Neuron (in vitro differentiated cells): ENCODE measurements around the gene ITGAV.

ENCODE experiments used
- H2AFZ ChIP-seq: one replicate; pipeline ENCODE4 v1.6.1; 2013; ENCODE audit warnings: low read depth, mild to moderate bottlenecking, inconsistent platforms, low read length, moderate library complexity
- H3K27me3 ChIP-seq: one replicate; pipeline ENCODE4 v1.6.1; 2013; ENCODE audit warnings: low read length; ENCODE audit not compliant: insufficient read depth
- H3K36me3 ChIP-seq: one replicate; pipeline ENCODE4 v1.6.1; 2013; ENCODE audit warnings: low read length; ENCODE audit not compliant: insufficient read depth
- H3K4me1 ChIP-seq: one replicate; pipeline ENCODE4 v1.6.1; 2013; ENCODE audit warnings: low read length; ENCODE audit not compliant: insufficient read depth
- H3K4me3 ChIP-seq: 2 replicates; pipeline ENCODE4 v1.5.1; 2013; ENCODE audit warnings: mild to moderate bottlenecking, low read length, moderate library complexity
- H3K9me3 ChIP-seq: one replicate; pipeline ENCODE4 v1.6.1; 2013; ENCODE audit warnings: low read length

Gene ITGAV

DNA sequence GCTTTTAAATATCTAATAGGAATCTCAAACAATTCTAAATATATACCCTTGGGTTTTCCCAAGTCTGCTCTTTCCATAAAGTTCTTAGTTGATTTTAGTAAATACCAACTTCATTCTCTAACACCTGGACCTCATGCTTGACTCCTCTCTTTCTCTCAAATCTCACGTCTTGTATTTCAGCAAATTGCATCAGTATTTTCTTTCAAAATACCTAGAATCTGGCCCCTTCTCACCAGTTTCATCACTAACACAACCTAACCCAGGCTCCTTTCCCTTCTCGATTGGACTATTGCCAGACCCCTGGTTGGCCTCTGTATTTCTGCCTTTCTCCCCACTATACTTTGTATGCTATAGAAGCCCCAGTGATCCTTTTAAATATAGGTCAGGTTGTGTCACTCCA is 81.0 kb downstream of the ITGAV start:
- no peak overlapping the region for H2AFZ ChIP-seq
- no peak overlapping the region for H3K4me3 ChIP-seq
- H3K4me1 ChIP-seq: no peaks in the 10 kb centered on the region
- no peaks in the 10 kb centered on the region for H3K27me3 ChIP-seq
- peaks cover 8% of the 10 kb centered on the region for H3K9me3 ChIP-seq
- peaks cover 78% of the 10 kb centered on the region for H3K36me3 ChIP-seq

DNA sequence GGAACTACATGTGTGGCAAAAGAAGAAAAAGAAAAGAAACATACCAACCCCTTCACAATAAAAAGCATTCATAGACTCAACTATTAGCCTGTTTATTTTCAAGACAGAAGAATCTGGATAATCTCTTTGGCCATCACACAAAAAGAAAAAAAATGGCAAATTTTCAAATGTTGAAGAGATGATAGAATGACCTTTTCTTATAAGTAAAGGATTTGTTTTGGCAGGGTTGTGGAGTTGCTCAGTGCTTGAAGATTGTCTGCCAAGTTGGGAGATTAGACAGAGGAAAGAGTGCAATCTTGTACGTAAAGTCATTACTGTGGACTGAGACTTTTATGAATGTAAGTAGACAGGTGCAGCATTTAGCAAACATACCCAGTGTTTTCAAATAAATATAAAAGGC is 85.5 kb downstream of the ITGAV start:
- H3K4me1 ChIP-seq: no peaks in the 10 kb centered on the region
- no peak overlapping the region for H2AFZ ChIP-seq
- peaks cover 5% of the 10 kb centered on the region for H3K9me3 ChIP-seq
- H3K4me3 ChIP-seq: no peak overlapping the region
- peaks cover 64% of the 10 kb centered on the region for H3K36me3 ChIP-seq
- no peaks in the 10 kb centered on the region for H3K27me3 ChIP-seq

DNA sequence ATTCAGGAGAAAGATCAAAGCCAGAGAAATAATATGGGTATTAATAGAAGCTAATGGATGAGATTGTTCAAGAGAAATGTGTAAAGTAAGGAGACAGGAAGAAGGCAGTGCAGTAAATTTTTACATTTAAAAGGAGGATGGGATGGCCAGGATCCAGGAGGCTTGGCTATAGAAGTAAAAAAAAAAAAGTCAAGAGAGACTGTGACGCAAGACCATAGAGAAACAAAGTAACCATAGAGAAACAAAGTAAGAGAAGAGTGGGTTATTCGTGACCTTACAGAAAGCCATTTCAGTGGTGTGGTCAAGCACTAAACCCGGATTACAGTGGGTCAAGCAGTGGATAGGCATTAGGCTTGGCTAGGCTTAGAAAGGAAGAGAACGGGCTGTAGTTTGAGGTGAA is 93.5 kb downstream of the ITGAV start:
- peaks cover 7% of the 10 kb centered on the region for H3K36me3 ChIP-seq
- no peaks in the 10 kb centered on the region for H3K9me3 ChIP-seq
- no peak overlapping the region for H3K4me3 ChIP-seq
- H2AFZ ChIP-seq: no peak overlapping the region
- no peaks in the 10 kb centered on the region for H3K27me3 ChIP-seq
- H3K4me1 ChIP-seq: no peaks in the 10 kb centered on the region

DNA sequence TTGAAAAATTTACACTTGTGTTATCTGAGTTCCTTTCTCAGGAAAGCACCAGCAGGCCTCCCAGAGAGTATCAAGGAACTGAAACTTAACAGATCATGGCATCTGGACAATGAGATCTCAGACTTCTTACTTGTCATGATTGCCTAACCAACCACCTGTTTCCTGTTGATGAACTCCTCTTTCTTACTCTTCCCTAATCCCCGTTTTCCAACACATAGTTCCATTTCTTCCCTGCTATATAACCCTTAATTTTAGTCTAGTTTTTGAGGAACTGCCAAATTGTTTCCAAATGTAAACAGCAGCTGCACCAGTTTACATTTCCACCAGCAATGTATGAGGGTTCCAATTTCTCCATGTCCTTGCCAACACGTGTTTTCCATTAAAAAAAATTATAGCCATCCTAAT is 98.0 kb downstream of the ITGAV start:
- no peaks in the 10 kb centered on the region for H3K9me3 ChIP-seq
- H3K4me3 ChIP-seq: no peak overlapping the region
- no peaks in the 10 kb centered on the region for H3K36me3 ChIP-seq
- no peak overlapping the region for H2AFZ ChIP-seq
- H3K27me3 ChIP-seq: no peaks in the 10 kb centered on the region
- no peaks in the 10 kb centered on the region for H3K4me1 ChIP-seq

DNA sequence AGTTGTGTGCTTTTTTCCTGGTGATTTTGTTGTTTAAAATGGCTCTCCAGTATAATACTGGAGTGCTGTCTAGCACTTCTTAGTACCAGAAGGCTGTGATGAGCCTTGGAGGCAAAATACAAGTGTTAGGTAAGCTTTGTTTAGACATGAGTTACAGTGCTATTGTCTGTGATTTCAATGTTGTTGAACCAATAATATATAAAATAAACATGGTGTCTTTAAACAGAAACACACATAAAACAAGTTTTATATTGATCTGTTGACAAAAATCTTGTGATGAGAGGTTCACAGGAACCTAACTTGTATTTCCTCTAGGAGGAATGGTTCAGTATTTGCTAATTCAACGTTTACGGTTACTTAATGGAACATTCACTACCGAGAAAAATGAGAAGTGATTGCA is 99.0 kb downstream of the ITGAV start:
- Histone ChIP-seq H2AFZ (no peak overlapping the region), H3K9me3 (no peaks in the 10 kb centered on the region), H3K36me3 (no peaks in the 10 kb centered on the region), H3K4me1 (peaks cover 3% of the 10 kb centered on the region), H3K27me3 (no peaks in the 10 kb centered on the region), H3K4me3 (no peak overlapping the region)

DNA sequence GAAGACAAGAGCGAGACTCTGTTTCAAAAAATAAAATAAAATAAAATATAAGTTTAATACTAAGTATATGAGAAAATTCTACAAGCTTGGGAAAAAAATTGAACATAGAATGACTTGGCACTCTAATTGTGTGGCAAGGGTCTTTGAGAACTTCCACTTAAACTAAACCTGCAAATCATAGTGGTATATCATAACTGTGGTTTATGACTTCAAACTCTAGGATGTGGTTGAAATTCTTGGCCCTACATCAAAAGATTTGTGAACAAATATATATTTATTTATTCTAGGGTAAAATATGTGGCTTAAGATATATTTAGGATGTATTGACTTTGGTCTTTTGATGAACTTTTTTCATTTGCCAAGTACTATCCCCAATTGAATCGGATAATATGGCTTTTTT is 100.9 kb downstream of the ITGAV start:
- no peak overlapping the region for H3K4me3 ChIP-seq
- peaks cover 9% of the 10 kb centered on the region for H3K4me1 ChIP-seq
- H2AFZ ChIP-seq: no peak overlapping the region

DNA sequence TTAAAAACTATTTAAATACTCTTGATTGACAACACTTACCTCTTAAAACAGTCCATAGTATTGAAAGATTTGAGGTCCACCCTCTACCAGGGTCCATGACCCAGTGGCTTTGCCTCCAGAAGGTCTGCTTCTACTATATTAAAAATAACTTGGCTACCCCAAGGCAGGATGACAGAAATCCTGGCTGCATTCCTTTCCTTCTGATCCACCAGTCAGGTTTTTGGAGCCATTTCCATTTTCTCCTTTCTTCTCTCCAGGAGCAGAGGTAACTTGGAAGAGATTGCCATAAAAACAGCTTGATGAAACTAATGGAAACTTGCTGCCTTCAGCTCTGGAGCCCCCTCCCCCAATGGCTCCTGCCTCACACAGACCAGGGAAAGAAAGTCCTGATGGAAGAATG is 101.4 kb downstream of the ITGAV start:
- H3K4me1 ChIP-seq: peaks cover 13% of the 10 kb centered on the region
- no peaks in the 10 kb centered on the region for H3K9me3 ChIP-seq
- H3K36me3 ChIP-seq: no peaks in the 10 kb centered on the region
- H2AFZ ChIP-seq: no peak overlapping the region
- no peak overlapping the region for H3K4me3 ChIP-seq
- no peaks in the 10 kb centered on the region for H3K27me3 ChIP-seq

More for the DNA sequence above, 100.9 kb downstream of the ITGAV start:
- Histone ChIP-seq H3K36me3 (no peaks in the 10 kb centered on the region), H3K27me3 (no peaks in the 10 kb centered on the region), H3K9me3 (no peaks in the 10 kb centered on the region)

DNA sequence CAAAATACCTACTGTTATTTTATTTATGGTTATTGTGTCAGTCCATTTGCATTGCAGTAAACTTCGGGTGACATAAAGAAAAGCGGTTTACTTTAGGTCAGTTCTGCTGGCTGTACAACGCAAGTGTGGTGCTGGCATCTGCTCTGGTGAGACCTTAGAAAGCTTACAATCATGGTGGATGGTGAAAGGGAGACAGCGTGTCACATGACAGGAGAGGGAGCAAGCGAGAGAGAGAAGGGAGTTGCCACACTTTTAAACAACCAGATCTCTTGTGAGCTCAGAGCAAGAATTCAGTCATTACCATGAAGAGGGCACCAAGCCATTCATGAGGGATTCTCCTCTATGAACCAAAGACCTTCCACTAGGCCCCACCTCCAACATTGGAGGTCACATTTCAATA is 102.0 kb downstream of the ITGAV start:
- no peaks in the 10 kb centered on the region for H3K27me3 ChIP-seq
- H2AFZ ChIP-seq: no peak overlapping the region
- H3K4me3 ChIP-seq: no peak overlapping the region
- H3K9me3 ChIP-seq: no peaks in the 10 kb centered on the region
- H3K4me1 ChIP-seq: peaks cover 16% of the 10 kb centered on the region
- no peaks in the 10 kb centered on the region for H3K36me3 ChIP-seq

DNA sequence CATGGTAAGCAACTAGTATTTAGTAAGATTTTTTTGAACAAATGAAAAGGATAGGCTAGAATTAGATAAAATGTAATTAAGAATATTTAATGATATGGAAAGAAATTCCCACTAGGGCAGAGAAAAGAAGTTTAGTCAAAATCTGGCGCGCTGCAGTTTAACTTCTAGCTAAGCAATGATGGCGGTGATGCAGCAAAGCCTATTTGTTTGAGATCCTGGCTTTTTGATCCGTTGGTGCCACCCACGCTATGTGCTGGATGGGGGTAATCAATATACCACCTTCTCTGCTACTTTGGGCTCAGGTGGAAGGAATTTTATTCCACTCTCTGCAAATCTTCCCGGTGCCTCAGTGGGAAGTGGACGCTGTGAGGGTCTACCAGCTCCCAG is 103.6 kb downstream of the ITGAV start:
- Histone ChIP-seq H3K9me3 (no peaks in the 10 kb centered on the region), H3K27me3 (no peaks in the 10 kb centered on the region), H3K36me3 (no peaks in the 10 kb centered on the region), H3K4me1 (peaks cover 16% of the 10 kb centered on the region), H3K4me3 (peak overlapping the region; percentile 91), H2AFZ (peak overlapping the region; percentile 99)

DNA sequence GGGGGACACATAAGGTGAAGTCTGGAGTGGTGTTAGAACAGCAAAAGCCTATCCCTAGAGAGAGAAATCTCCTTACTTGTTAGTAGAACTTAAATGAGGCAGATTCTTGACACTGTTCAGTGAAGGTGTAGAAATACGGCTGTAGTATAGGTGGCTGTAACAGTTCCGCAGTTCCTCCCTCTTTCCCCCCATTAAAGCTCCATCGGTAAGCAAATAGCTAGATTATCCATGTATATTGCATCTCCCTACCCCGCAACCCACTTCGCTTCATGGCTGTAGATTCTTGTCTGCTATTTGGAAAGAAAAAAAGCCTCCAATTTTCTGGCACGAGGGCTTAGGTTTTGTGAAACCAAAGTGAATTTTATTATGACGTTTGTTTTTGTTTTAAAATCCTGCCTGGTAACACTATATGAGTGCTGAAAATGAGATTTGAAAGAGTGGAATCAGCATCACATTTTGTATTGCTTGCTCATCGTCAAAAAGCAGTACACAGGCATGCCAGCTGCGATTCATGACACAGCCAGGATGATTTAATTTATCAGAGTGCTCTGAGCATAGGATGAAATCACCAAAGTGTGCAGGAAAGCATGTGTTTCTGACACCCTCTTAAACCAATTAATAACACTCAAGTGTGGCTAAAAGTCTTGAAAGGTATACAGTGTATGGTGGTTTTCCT is 105.4 kb downstream of the ITGAV start:
- no peaks in the 10 kb centered on the region for H3K36me3 ChIP-seq
- H3K27me3 ChIP-seq: no peaks in the 10 kb centered on the region
- peaks cover 16% of the 10 kb centered on the region for H3K4me1 ChIP-seq
- H2AFZ ChIP-seq: peak overlapping the region; percentile 99
- H3K9me3 ChIP-seq: no peaks in the 10 kb centered on the region
- H3K4me3 ChIP-seq: peak overlapping the region; percentile 91

DNA sequence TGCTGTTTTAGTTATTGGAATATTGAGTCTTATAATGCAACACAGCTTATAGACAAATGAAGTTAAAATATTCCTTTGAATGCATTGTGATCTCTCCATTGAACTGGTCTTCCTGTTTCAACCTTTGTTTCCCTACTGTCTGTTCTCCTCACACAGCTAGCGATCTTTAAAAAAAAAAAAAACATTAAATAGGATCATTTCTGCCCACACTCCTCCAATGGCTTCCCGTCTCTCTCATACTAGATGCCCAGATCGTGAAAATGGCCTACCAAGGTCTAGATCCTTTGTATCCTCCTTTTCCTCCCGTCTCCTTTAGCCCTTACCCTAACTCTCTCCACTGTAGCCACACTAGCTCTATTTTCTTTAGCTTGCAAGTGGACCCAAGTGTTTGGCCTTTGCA is 106.4 kb downstream of the ITGAV start:
- Histone ChIP-seq H3K36me3 (no peaks in the 10 kb centered on the region), H3K4me3 (peak overlapping the region; percentile 91), H2AFZ (no peak overlapping the region), H3K9me3 (no peaks in the 10 kb centered on the region), H3K4me1 (peaks cover 16% of the 10 kb centered on the region), H3K27me3 (no peaks in the 10 kb centered on the region)

DNA sequence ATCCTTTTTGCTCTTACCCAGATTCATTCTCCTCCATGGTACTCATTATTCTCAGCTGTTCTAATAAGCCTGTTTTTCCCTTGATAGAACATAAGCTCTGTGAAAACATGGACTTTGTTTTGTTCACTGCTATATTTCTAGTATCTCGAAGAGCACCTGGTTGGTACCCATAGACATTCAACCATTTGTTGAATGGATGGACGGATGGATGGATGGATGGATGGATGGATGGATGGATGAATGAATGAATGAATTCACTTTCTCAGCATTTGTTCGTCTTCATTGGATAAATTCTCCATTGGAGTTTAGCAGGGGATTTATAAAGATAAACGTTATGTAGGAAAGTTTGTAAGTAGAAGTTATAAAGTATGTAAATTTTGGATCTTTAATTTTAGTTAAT is 106.9 kb downstream of the ITGAV start:
- no peaks in the 10 kb centered on the region for H3K36me3 ChIP-seq
- no peak overlapping the region for H3K4me3 ChIP-seq
- no peak overlapping the region for H2AFZ ChIP-seq
- H3K27me3 ChIP-seq: no peaks in the 10 kb centered on the region
- no peaks in the 10 kb centered on the region for H3K9me3 ChIP-seq
- peaks cover 16% of the 10 kb centered on the region for H3K4me1 ChIP-seq

DNA sequence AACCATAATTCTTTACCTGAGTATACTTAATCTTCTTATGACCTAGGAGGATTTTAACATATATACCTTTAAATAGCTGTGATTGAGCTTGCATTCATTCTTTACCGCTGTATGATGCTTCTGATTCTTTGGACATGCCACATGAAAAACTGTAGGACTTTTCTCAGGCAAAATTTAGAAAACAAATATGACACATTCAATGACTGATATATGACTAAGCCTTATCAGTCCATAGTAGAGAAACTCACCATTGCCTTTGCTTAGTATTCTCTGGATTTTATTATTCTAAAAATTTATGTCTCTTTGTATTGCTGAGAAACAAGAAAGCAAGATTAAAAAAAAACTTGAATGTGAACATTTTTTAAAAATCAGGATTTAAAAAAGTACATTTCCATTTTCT is 107.7 kb downstream of the ITGAV start:
- Histone ChIP-seq H3K4me1 (peaks cover 16% of the 10 kb centered on the region), H3K9me3 (no peaks in the 10 kb centered on the region), H3K4me3 (no peak overlapping the region), H3K27me3 (no peaks in the 10 kb centered on the region), H2AFZ (no peak overlapping the region), H3K36me3 (no peaks in the 10 kb centered on the region)

DNA sequence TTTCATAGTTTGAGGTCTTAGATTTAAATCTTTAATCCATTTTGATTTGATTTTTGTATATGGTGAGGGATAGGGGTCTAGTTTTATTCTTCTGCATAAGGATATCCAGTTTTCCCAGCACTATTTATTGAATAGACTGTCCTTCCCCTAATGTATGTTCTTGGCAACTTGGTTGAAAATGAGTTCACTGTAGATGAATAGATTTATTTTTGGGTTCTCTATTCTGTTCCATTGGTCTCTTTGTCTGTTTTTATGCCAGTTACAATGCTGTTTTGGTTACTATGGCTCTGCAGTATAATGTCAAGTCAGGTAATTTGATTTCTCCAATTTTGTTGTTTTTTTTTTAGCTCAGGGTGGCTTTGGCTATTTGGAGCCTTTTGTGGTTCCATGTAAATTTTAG is 109.9 kb downstream of the ITGAV start:
- Histone ChIP-seq H3K4me3 (no peak overlapping the region), H3K9me3 (no peaks in the 10 kb centered on the region), H3K4me1 (peaks cover 13% of the 10 kb centered on the region), H3K27me3 (no peaks in the 10 kb centered on the region), H3K36me3 (no peaks in the 10 kb centered on the region), H2AFZ (no peak overlapping the region)
